Measurements from ENCODE around the gene EML6.

Gene EML6

DNA sequence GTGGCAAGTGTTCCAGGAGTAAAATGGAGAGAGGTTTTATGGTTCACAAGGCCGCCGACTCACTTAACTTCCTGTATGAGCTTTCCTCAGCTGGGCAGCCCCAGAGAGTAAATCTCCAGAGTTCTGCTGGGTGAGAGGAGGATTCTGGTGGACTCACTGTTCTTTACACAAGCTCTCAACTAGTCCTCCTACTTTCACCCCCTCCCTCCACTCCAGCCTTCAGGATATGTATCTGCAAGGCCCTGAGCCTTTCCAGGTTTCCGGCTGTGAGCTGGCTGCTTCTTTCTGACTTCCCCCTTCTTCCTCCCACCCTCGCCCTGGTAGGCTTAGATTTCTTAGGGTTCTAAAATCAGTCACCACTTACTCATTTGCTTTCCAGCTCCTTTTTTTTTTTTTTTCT lies 34.0 kb downstream of the EML6 start:
- peak; percentile 34 for DNase-seq (ENCODE audit: low spot score)

DNA sequence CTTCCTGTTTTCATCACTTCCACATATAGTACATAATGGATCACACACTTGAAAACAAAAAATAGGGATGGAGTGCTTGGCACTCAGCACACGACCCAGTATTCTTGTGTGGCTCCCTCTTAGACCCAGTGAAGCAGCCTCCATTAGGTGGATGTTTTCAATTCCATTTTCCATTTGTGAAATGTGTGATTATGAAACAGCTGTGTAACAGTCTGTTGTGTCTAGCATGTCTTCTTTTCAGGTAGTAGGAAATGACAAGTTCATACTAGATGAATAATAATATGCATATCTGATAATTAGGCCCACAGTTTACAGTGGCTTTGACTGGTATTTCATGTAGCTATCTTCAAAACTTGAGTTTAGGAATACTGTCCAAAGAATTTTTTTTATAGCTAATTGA lies 35.5 kb downstream of the EML6 start:
- no peak for DNase-seq (ENCODE audit: low spot score)

DNA sequence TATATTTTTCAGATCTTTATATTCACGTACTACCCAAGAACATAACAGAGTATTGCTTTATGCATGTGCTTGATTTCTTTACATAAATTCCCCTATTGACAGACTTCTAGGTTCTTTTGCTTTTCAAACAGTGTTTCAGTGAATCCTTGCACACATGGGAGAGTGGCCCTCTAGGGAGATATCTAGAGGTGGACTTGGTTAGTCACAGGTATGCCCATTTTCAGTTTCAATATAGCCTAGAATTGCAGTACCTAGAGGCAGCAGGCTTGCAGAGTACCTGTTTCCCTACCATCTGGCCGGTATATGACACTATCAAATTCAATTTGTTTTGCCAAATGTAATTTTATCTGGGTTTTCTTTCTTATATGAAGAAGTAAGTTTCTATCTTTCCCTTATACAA lies 36.8 kb downstream of the EML6 start:
- no peak for DNase-seq (ENCODE audit: low spot score)

DNA sequence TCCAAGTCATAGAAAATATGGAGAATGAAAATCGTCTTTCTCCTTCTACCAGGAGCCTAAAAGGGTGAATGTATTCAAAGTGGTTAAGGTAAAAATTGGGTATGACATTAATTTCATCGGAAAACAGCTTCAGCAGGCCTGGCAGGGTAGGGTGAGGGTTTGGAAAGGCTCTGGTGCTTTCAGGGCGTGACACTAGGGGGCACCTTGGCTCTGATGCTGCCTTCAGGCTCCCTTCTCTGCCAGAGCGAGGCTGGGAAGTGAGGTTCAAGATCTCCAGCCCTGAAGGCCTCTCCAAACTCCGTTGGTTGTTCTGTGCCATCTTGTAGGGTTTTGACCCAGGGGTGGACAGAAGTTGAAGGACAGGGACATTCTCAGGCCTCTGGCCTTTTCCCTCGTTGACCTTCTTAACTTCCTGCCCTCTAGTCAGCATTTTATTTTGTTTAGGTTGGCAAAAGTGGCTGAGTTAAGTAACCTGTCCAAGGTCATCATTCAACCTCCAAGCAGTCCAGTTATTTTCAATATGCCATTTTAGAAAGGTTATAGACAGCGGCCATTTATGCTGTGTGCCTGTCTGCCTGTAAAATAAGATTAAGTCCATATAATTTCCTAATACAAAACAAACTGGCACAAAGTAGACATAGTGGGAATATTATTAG lies 40.3 kb downstream of the EML6 start:
- no peak for DNase-seq (ENCODE audit: low spot score)

DNA sequence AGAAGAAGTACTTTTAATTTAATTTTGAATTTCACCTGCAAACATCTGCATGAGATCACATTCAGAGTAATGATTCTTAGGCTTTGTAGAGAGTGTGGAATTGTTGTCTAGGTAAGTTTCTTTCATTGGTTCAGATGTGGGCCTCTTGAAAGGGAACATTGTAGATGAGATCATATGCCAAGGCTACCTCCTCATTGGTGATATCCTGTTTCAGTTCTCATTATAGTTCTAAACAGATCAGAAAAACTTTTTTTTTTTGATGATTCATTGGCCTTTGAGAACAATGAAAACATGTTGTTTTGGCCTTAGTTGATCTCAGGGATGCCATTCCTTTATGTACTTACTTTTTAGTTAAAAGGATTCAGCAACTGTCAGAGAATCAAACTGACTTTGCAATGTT lies 44.5 kb downstream of the EML6 start:
- DNase-seq (ENCODE audit: low spot score), result peak; percentile 15

DNA sequence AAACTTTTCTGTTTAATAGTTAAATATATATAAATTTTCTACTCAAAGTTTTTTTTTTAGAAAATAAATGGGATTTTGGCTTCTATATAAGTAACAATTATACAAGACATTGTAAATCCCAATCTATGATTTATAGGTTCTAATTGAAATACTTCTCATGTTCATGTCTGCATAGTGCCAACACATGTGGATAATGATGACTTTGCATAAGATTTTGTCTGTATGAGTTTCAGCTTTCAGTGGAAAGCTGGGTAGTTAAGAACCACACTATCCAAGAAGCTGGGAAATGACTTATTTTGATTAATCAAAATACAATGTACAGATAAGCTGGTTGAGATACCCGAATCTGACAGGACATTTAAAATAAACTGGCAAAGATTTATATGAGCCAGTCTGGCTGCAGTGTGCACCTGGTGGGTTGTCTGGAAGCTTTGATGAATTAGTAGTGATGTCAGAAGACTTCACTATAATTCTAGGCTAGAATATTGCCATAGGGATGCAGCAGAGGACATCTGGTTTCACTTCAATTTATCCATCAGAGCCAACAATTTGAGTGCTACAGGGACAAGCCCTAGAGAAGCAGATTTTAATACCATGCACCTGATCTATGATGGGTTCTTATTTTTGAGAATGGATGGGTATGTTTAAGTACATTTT lies 45.4 kb downstream of the EML6 start:
- no peak for DNase-seq (ENCODE audit: low spot score)

DNA sequence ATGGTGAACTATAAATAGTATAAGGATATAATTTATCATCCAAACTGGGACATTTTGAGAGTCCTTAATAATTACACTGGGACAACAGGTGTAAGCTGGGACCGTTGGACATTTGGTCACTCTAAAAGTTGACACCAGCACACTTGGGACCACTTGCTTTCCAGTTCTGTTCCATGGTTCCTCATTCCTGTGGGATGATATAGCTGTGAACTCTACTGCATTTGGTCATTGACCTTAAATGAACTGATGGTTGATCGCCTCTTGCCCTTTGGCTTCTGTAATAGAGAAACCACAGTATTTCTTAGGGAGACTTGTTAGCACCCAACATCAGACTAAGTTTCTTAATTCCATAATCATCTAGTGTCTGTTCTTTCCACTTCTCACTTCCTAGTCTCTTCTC lies 46.7 kb downstream of the EML6 start:
- DNase-seq (ENCODE audit: low spot score), result no peak

DNA sequence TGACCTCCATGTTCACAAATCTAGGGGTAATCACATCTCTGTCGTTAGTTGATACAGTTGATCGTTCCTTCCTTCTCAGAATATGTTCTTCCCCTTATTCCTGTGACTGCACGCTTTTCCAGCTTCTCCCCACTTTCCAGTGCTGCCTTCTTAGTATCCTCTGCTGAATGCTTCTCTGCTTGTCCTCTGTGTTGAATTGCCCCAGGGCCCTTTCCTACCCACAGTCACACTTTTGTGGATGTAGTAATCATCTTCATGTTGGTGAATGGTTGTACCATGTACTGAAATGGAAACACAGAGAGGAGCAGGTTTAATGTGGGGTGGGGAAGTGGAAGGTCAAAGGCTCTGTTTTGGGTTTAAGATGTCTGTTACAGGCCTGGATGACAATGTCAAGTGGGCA lies 47.2 kb downstream of the EML6 start:
- DNase-seq (ENCODE audit: low spot score), result no peak

DNA sequence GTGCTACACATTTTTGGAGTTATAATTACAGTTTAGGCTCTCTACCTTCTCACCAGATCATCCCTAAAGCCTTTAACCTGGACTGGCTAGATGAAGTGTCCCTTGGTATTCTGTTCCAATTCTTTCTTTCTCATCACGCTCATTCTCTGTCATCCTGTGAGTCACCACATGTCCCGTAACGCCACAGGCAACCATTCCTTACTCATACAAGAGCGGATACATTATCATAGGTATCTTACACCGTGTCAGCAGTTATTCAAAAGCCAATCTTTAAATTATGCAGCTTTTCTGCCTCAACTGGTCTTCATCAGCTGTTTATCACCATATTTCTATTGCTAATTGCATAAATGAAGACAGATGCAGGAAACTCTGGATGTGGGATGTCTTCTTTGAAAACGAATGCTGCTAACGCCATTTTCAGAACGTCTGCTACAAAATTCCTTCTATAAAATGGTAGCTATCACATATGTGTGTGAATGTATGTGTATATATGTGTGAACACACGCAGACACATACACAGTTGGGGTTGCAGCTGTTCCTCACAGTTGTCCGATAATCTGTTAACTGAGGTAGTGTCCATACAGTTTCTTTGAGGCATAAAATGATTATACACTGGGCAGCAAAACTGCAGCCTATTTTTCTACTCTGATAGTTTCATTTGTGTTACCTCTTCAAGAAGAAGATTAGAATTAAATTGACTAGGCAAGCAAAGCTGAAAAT lies 47.9 kb downstream of the EML6 start:
- DNase-seq (ENCODE audit: low spot score), result peak; percentile 52

DNA sequence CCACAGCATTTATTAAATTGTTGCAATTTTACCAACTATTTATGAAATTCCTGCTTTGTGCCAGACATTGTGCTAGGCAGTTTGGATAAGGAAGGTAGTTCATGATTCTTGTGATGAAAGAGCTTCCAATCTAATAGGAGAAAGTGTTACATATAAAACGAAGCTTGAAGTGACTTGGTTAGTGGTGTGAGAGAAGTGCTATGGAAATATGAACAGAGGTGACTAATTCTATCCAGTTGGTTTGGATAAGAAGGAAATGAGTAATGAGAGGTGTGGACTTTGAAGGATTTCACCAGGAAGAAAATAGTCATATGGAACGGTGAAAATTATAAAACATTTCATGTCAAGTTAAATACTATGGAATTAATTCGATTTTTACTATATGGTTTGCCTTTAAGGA lies 48.6 kb downstream of the EML6 start:
- peak; percentile 62 for DNase-seq (ENCODE audit: low spot score)

DNA sequence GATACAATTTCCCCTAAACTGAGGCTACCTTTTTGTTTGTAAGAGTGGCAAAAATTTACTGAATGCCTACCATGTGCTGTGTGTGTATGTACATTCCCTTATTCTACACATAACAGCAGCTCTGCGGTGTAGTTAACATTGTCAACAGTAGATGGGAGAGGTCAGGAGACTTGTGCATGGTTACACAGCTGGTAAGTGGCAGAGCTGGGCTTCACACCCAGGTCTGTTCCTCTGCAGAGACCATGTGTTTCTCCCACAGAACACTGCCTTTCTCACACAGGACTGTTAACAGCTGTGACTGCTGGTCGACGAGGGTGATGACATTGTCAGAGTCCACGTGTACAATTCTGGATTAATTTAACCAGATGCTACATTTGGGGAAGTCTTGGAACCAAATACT lies 49.1 kb downstream of the EML6 start:
- DNase-seq (ENCODE audit: low spot score), result no peak

DNA sequence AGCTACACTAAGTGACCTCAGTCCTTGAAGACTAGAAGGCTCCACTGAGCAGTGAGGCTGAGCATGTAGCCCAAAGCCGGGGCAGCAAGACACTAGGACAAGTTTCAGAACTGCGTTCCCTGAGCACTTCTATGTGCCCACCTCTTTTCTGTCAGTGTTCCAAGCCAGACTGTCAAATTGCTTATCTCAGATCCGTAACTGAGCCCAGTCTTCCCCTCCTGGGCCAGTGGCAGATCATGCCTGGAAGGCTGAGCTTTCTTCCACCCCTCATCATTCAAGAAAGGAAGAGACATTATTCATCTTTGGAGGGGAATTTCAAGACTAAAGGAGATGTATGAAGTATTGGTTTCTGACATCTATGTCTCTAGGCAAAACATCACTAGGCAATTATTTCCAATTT lies 49.8 kb downstream of the EML6 start:
- DNase-seq (ENCODE audit: low spot score), result no peak

DNA sequence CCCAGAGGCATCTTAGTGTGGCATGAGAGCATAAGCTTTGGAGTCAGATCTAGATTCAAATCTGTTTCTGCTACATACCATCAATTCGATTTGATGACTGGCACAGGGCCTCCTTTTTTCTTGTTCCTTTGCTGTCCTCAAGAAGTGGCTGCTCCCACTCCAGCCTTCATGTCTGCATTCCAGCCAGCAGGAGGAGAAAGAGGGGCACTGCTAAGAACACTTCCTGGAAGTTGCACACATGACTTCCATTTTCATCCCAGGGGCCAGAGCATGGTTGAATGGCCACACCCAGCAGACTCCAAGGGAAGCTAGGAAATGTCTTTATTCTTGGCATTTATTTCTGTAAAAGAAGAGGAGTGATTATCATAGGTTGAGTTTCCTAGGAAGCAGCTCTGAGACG lies 50.4 kb downstream of the EML6 start:
- no peak for DNase-seq (ENCODE audit: low spot score)

DNA sequence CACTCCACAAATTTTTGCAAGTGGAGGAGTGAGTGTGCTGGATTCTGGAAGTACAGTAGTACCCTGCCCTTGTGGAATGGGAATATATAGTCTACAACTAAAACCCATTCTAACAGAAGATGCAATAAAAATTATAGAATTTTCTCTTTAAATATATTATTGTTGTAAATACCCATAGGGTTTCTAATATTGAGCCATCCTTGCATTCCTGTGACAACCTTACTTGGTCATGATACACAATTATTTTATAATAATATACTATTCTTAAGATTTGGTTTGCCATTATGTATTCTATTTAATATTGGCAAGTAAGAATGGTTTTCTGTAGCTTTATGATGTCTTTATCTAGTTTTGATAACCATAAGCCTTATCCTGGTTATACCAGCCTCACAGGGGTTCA lies 52.2 kb downstream of the EML6 start:
- DNase-seq (ENCODE audit: low spot score), result no peak

DNA sequence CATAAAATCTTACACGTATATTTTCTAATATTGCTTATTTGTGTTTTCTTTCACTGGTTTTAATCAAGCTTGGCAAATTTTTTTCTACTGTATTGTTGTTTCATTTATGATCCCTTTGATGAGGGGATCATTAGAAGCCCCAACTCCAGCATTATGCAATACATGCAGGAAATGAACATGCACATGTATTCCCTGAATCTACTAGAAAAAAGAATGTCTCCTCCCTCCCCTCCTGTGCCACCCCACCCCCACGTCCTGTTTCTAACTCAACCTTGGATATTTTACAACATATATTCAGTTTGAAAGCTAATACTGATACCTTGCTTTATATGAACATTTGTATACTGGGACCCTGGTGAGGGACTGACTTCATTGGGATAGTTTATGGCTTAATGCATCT lies 53.0 kb downstream of the EML6 start:
- no peak for DNase-seq (ENCODE audit: low spot score)

DNA sequence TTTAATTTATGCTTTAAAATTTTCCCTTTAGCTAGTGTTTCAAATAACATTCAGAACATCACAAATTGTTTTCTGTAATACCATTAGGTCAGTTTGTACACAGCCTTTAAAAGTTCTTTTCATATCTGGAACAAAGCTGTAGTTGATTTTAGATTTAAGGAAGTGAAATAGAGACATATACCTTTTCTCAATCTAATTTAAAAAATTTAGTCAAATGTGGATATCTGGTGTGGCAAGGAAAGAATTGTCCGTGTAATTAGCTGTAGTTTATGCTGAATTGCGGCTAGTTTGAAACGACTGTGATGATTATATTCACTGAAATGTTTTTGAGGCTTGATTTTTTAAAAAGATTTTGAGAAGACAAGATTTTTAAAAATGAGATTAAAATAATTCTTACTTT lies 59.9 kb downstream of the EML6 start:
- DNase-seq (ENCODE audit: low spot score), result no peak

DNA sequence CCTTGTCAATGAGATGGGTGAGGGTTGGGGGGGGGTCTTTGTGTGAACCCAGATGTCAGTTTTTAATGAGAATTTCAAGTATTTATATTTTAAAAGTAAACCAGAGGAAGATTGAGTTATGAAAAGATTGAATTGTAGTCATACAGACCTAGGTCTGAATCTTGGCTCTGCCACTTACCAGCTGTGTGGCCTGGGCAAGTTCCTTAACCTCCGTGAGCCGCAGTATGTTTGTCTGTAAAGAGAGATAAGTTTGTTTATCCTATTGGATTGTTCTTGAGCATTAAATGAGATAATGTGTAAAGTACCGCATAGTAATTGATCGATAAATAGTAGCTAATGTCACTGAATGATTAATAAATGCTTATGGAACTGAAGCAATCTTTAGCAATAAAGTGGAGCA lies 63.8 kb downstream of the EML6 start:
- DNase-seq (ENCODE audit: low spot score), result no peak

DNA sequence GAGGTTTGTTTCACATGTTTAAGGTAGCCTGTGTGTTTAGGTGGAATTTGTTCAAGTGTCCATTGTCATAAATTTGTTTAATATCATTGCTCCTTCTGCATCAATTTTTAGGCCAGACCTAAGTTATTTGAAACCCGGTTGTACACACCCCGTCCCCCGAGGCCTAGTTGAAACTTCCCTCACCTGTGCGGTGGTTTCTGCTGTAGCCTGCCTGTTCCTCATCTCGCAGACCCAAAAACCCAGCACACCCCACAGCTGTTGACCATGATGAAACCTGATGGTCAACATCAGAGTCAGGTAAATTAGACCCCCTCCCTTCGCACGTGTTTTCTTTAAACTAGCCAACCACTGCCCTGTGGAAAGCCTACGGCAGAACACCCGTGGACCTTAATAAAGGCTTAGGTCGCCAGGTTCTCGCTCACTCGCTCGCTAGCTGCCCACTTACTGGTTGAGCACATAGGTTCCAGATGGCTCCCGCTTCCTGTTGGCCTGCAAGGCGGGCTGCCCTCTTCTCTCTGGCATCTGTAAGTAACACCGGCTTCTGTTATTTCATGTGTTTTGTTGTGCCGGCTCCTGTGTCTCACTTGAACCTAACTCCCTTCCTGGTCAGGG lies 64.4 kb downstream of the EML6 start:
- no peak for DNase-seq (ENCODE audit: low spot score)

DNA sequence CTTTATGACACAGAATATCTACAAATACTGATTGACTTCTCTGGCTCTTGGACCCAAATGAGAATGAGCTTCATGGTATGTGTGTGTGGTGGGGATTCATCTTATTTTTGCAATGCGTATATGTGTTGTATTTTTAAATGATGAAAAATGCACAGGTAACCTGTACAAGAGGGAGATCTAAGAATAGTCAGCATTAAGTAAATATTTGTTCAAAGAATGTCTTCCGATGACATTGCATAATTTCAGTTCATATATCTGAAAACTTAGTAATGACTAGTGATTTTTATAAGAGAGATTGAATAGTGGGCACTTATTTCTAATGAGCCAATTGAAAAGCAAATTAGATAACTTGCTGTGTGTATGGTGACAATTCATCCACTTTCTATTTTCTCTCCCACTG lies 66.4 kb downstream of the EML6 start:
- DNase-seq (ENCODE audit: low spot score), result no peak

DNA sequence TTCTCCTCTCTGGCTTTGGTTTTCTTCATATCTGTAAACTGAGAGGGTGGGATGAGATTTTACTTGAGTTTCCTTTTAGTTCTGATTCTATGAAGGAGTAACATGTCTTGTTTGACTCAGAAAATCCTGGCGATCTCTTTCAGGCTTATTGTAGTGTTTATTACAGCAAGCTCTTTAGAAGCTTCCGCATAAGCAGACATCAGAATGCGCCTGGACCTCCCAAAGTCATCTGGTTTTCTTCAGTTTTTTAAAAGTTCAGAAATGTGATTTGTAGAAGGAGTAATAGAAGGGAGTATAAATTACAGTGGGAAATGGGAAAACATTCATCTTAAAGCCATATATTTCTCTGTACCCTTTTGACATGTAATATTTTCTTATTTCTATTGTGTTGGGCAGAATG lies 68.4 kb downstream of the EML6 start:
- no peak for DNase-seq (ENCODE audit: low spot score)

DNA sequence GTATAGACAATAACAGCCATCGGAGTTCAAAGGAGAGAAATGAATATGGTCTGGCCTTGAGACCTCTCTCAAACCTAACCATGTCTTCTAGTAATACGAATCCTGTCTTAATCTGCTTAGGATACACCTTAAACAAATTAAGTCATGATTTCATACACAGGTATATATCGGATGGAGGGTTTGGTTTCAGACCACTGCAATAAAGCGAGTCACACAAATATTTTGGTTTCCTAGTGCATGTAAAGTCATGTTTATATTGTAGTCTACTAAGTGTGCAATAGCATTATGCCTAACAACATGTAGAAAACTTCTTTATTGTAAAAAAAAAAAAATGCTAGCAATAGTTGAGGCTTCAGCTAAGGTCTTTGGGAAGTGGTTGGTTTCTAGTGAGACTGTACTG lies 73.8 kb downstream of the EML6 start:
- no peak for DNase-seq (ENCODE audit: low spot score)

DNA sequence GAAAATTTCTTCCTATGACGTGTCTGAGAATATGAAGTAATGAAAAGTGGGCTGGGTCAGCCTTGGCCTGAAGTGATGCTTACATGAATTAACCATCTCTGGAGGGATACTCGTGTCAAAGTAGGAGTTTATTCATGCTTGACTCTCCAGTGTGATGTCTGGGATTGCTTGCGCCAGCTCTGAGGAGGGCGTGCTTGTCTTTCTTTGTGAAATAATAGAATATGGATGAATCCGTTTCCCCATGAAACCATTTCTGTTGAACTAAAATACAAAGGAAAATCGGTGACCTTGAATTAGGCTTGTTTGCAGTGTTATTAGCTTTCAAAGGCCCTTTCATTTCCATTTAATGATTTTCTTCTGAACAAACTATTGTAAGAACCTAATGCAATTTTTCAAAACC lies 77.9 kb downstream of the EML6 start:
- no peak for DNase-seq (ENCODE audit: low spot score)

Measured in AG20443 (cell line).